Measurements from ENCODE around the gene NDUFS4. TPM values are rescaled to one million over a fixed set of nuclear protein-coding genes. Genes with fewer than 3 reads are reported as not detected.

The NDUFS4 gene
- total RNA-seq, 6 donors from 2014 or later, result 19.9 to 68.5 (median 51.5) TPM

- 89 to 92% methylated on average over 2 of the region's 2 CpGs for WGBS, 2 donors
- no peaks in the 10 kb centered on the region for H3K9me3 ChIP-seq
- H3K27me3 ChIP-seq, result no peaks in the 10 kb centered on the region
- H3K4me3 ChIP-seq, result no peak overlapping the region
- H3K4me1 ChIP-seq, result no peaks in the 10 kb centered on the region
- H3K36me3 ChIP-seq, result no peaks in the 10 kb centered on the region
- DNase-seq (no peak), ATAC-seq (ENCODE audit: low FRiP score in 2 of 2) (no peak)
- TF ChIP-seq CTCF (IDR thresholded peaks at IDR 0.05) (no peak), POLR2A (IDR thresholded peaks at IDR 0.05) (no peak), EP300 (IDR thresholded peaks at IDR 0.05) (no peak), POLR2AphosphoS5 (IDR thresholded peaks at IDR 0.05) (no peak)
- H3K27ac ChIP-seq, result no peak overlapping the region
Observed at GRCh38 chr5:53549792-53550191, 10.6 kb upstream of the NDUFS4 start.

- ATAC-seq (ENCODE audit: low FRiP score in 2 of 2) (no peak), DNase-seq (no peak)
- no peak overlapping the region for H3K27ac ChIP-seq
- no peaks in the 10 kb centered on the region for H3K36me3 ChIP-seq
- H3K4me1 ChIP-seq, result no peaks in the 10 kb centered on the region
- no peaks in the 10 kb centered on the region for H3K9me3 ChIP-seq
- no peak for TF ChIP-seq POLR2AphosphoS5 (IDR thresholded peaks at IDR 0.05)
- TF ChIP-seq CTCF (IDR thresholded peaks at IDR 0.05), result no peak
- TF ChIP-seq POLR2A (IDR thresholded peaks at IDR 0.05), result no peak
- TF ChIP-seq EP300 (IDR thresholded peaks at IDR 0.05), result no peak
- WGBS, 2 donors, result 56 to 59% methylated on average over 3 of the region's 3 CpGs
- no peak overlapping the region for H3K4me3 ChIP-seq
- no peaks in the 10 kb centered on the region for H3K27me3 ChIP-seq
Observed at GRCh38 chr5:53552561-53552960, 7.9 kb upstream of the NDUFS4 start.

- no peak overlapping the region for H3K27ac ChIP-seq
- no peaks in the 10 kb centered on the region for H3K27me3 ChIP-seq
- 81 to 85% methylated on average over 3 of the region's 3 CpGs for WGBS, 2 donors
- ATAC-seq (ENCODE audit: low FRiP score in 2 of 2) (no peak), DNase-seq (no peak)
- TF ChIP-seq CTCF (IDR thresholded peaks at IDR 0.05) (no peak), EP300 (IDR thresholded peaks at IDR 0.05) (no peak), POLR2A (IDR thresholded peaks at IDR 0.05) (no peak), POLR2AphosphoS5 (IDR thresholded peaks at IDR 0.05) (no peak)
- H3K36me3 ChIP-seq, result no peaks in the 10 kb centered on the region
- H3K4me1 ChIP-seq, result no peaks in the 10 kb centered on the region
- peaks cover 0 to 3% (median 0%) of the 10 kb centered on the region in 4 donors for H3K9me3 ChIP-seq
- H3K4me3 ChIP-seq, result no peak overlapping the region
Observed at GRCh38 chr5:53554444-53554843, 6.0 kb upstream of the NDUFS4 start.

- Histone ChIP-seq H3K27ac (no peak overlapping the region), H3K27me3 (no peaks in the 10 kb centered on the region), H3K9me3 (peaks cover 0 to 3% (median 0%) of the 10 kb centered on the region in 4 donors), H3K36me3 (no peaks in the 10 kb centered on the region), H3K4me1 (peaks cover 0 to 2% (median 1%) of the 10 kb centered on the region in 4 donors), H3K4me3 (no peak overlapping the region)
- no peak for ATAC-seq (ENCODE audit: low FRiP score in 2 of 2)
- no peak for DNase-seq
- TF ChIP-seq EP300 (IDR thresholded peaks at IDR 0.05), result no peak
- TF ChIP-seq POLR2AphosphoS5 (IDR thresholded peaks at IDR 0.05), result no peak
- TF ChIP-seq CTCF (IDR thresholded peaks at IDR 0.05), result no peak
- no peak for TF ChIP-seq POLR2A (IDR thresholded peaks at IDR 0.05)
Observed at GRCh38 chr5:53555160-53555559, 5.3 kb upstream of the NDUFS4 start.

- peaks cover 0 to 3% (median 0%) of the 10 kb centered on the region in 4 donors for H3K9me3 ChIP-seq
- no peak for TF ChIP-seq EP300 (IDR thresholded peaks at IDR 0.05)
- no peak for TF ChIP-seq POLR2A (IDR thresholded peaks at IDR 0.05)
- TF ChIP-seq CTCF (IDR thresholded peaks at IDR 0.05), result no peak
- TF ChIP-seq POLR2AphosphoS5 (IDR thresholded peaks at IDR 0.05), result no peak
- DNase-seq (no peak), ATAC-seq (ENCODE audit: low FRiP score in 2 of 2) (no peak)
- peaks cover 0 to 3% (median 1%) of the 10 kb centered on the region in 4 donors for H3K4me1 ChIP-seq
- no peak overlapping the region for H3K27ac ChIP-seq
- H3K36me3 ChIP-seq, result no peaks in the 10 kb centered on the region
- H3K4me3 ChIP-seq, result no peak overlapping the region
- no peaks in the 10 kb centered on the region for H3K27me3 ChIP-seq
Observed at GRCh38 chr5:53556001-53556400, 4.4 kb upstream of the NDUFS4 start.

All from upper lobe of left lung (tissue), 6 donors.